Adrenal gland (tissue), 5 donors: ENCODE data around the gene UGT1A10.
"Not testable (repeated sequence)": the region's sequence is repeated elsewhere in the genome, so short reads cannot be mapped to it uniquely, and the experiment has no call there.

Experiments used
- CTCF ChIP-seq, 6 experiments: fragments of 450-650 bp in 4 of 6; fragments of 200-600 bp in 2 of 6; sonication (generic) in 1 of 6; IDR thresholded peaks; 1 replicate in 5 of 6; 2 replicates in 1 of 6; pipeline versions ENCODE4 v1.5.1 to v1.8.0; 2016 to 2021; ENCODE audit warnings: antibody characterized with exemption in 6 of 6, mild to moderate bottlenecking in 2 of 6, moderate library complexity in 1 of 6
- POLR2A ChIP-seq, 2 donors: fragments of 450-650 bp; IDR thresholded peaks; one replicate each; pipeline ENCODE4 v1.6.1; 2017; ENCODE audit warnings: antibody characterized with exemption in 2 of 2, mild to moderate bottlenecking in 2 of 2, moderate library complexity in 1 of 2
- donor health status: DM: no; HTN: no; CAD: no.

- TF ChIP-seq CTCF, POLR2A (IDR thresholded peaks at IDR 0.05): not testable (repeated sequence)
These were observed 9.8 kb downstream of the UGT1A10 start for GRCh38 chr2:233646033-233646432.
